Pons (tissue), 1 donor: ENCODE data around the gene ROBO1.

Experiments used
- DNase-seq: peaks from one replicate; pipeline ENCODE4 v3.0.0-alpha.2; 2016; ENCODE audit warnings: low spot score

Gene ROBO1

GRCh38 chr3:79467721-79468120 is 300.1 kb downstream of the ROBO1 start:
- no peak for DNase-seq

- DNase-seq: no peak
These were observed 306.5 kb downstream of the ROBO1 start for GRCh38 chr3:79461129-79461792.

GRCh38 chr3:79453600-79453999 is 314.2 kb downstream of the ROBO1 start:
- DNase-seq: no peak

GRCh38 chr3:79436387-79436786 is 331.4 kb downstream of the ROBO1 start:
- no peak for DNase-seq

- no peak for DNase-seq
These were observed 340.7 kb downstream of the ROBO1 start for GRCh38 chr3:79427081-79427480.

- DNase-seq: no peak
These were observed 343.0 kb downstream of the ROBO1 start for GRCh38 chr3:79424811-79425210.

GRCh38 chr3:79423417-79423816 is 344.4 kb downstream of the ROBO1 start:
- DNase-seq: no peak

- no peak for DNase-seq
These were observed 346.5 kb downstream of the ROBO1 start for GRCh38 chr3:79421273-79421672.

- DNase-seq: no peak
These were observed 348.8 kb downstream of the ROBO1 start for GRCh38 chr3:79418855-79419621.

- DNase-seq: no peak
These were observed 352.4 kb downstream of the ROBO1 start for GRCh38 chr3:79415356-79415755.

- no peak for DNase-seq
These were observed 353.0 kb downstream of the ROBO1 start for GRCh38 chr3:79414806-79415205.

GRCh38 chr3:79414035-79414434 is 353.8 kb downstream of the ROBO1 start:
- DNase-seq: no peak

GRCh38 chr3:79412537-79412936 is 355.3 kb downstream of the ROBO1 start:
- no peak for DNase-seq

GRCh38 chr3:79410617-79411016 is 357.2 kb downstream of the ROBO1 start:
- no peak for DNase-seq

GRCh38 chr3:79410136-79410535 is 357.7 kb downstream of the ROBO1 start:
- no peak for DNase-seq

GRCh38 chr3:79406175-79406574 is 361.6 kb downstream of the ROBO1 start:
- no peak for DNase-seq

- DNase-seq: no peak
These were observed 362.6 kb downstream of the ROBO1 start for GRCh38 chr3:79405183-79405582.

GRCh38 chr3:79396595-79396994 is 371.2 kb downstream of the ROBO1 start:
- no peak for DNase-seq

- no peak for DNase-seq
These were observed 375.3 kb downstream of the ROBO1 start for GRCh38 chr3:79392479-79392878.

GRCh38 chr3:79390352-79390751 is 377.4 kb downstream of the ROBO1 start:
- DNase-seq: no peak

- no peak for DNase-seq
These were observed 382.6 kb downstream of the ROBO1 start for GRCh38 chr3:79385211-79385610.

- DNase-seq: no peak
These were observed 384.3 kb downstream of the ROBO1 start for GRCh38 chr3:79383402-79384012.

GRCh38 chr3:79380581-79380980 is 387.2 kb downstream of the ROBO1 start:
- DNase-seq: no peak
